ENCODE data around the gene EPHB4. TPM values are rescaled to one million over a fixed set of nuclear protein-coding genes. Genes with fewer than 3 reads are reported as not detected.

Gene EPHB4
- total RNA-seq, 1 experiment from 2014 or later, result 135 TPM

GRCh38 chr7:100873599-100874299 is 46.4 kb upstream of the EPHB4 start:
- no peak for DNase-seq
- no peak for TF ChIP-seq CTCF (conservative IDR thresholded peaks at IDR 0.05)
- Histone ChIP-seq H2BK20ac (ENCODE audit: low read depth, low read length, poor library complexity, severe bottlenecking) (no peak overlapping the region), H3K27ac (ENCODE audit: insufficient read length, low read depth, low read length) (no peak overlapping the region), H3K79me1 (ENCODE audit: insufficient read depth, low read depth, low read length, poor library complexity, severe bottlenecking) (no peaks in the 10 kb centered on the region), H3K79me2 (ENCODE audit: insufficient read depth, low read length) (peaks cover 25% of the 10 kb centered on the region; the same call in 1 of the 2 replicates), H3K27me3 (ENCODE audit: insufficient read depth, low read length) (no peaks in the 10 kb centered on the region), H3K9me3 (ENCODE audit: control insufficient read depth, low read depth, low read length) (no peaks in the 10 kb centered on the region), H3K4me2 (ENCODE audit: insufficient read depth, insufficient read length, low read length) (peak overlapping the region; percentile 60), H4K8ac (replicated peaks; ENCODE audit: insufficient read length, low read depth, low read length) (no peak overlapping the region), H3K23me2 (ENCODE audit: insufficient read length, low read depth, low read length, poor library complexity, severe bottlenecking) (peaks cover 5% of the 10 kb centered on the region), H2BK15ac (ENCODE audit: low read depth, low read length) (no peak overlapping the region), H3K4me1 (ENCODE audit: insufficient read depth, low read length) (no peaks in the 10 kb centered on the region; the same call in 1 of the 2 replicates), H3K18ac (ENCODE audit: insufficient read length, low read depth, low read length) (no peak overlapping the region), H4K5ac (ENCODE audit: insufficient read length, low read depth, low read length) (no peak overlapping the region), H4K20me1 (ENCODE audit: control insufficient read depth, insufficient read depth, insufficient read length) (no peaks in the 10 kb centered on the region), H4K91ac (ENCODE audit: insufficient read length, low read depth, low read length) (no peak overlapping the region), H2BK5ac (ENCODE audit: insufficient read length, low read length) (no peak overlapping the region), H2BK12ac (ENCODE audit: insufficient read length, low read depth, low read length) (no peak overlapping the region), H2AFZ (ENCODE audit: low read length) (no peak overlapping the region), H3K9ac (ENCODE audit: extremely low read depth, insufficient read length, low read length) (peak overlapping the region; percentile 90), H3K4ac (ENCODE audit: low read depth, low read length) (no peak overlapping the region), H3K23ac (ENCODE audit: insufficient read length, low read depth, low read length) (no peak overlapping the region), H2AK5ac (ENCODE audit: insufficient read length, low read length) (no peak overlapping the region), H3T11ph (ENCODE audit: low read length) (no peak overlapping the region), H2BK120ac (ENCODE audit: low read depth, low read length, poor library complexity, severe bottlenecking) (no peak overlapping the region), H3K56ac (ENCODE audit: insufficient read length, low read depth, low read length) (no peak overlapping the region), H3K14ac (ENCODE audit: insufficient read depth, low read length) (no peak overlapping the region)
- no CpG with 5 or more reads among the region's 10 CpGs for WGBS (ENCODE audit: extremely low coverage, insufficient read length, low lambda C conversion rate)
- Mint-ChIP-seq H3K4me1 (peaks cover 21 to 24% of the 10 kb centered on the region in 2 experiments), H3K9me3 (no peaks in the 10 kb centered on the region), H3K27me3 (ENCODE audit: low read depth) (no peaks in the 10 kb centered on the region), H3K36me3 (ENCODE audit: insufficient read depth in 1 of 3, low read depth in 3 of 3) (peaks cover 54 to 87% (median 83%) of the 10 kb centered on the region in 3 experiments), H3K27ac (peak overlapping the region; percentile 99 to 100 (median 99); a peak in 6 of 7 replicates), H3K4me3 (peak overlapping the region; percentile 99)
